ES-I3 (cell line): Measurements from ENCODE around the gene CEACAM8.

ENCODE experiments used
- H3K36me3 ChIP-seq: 2 replicates; pipeline ENCODE4 v1.6.1; 2013; ENCODE audit warnings: mild to moderate bottlenecking, low read length, control low read depth, moderate library complexity; ENCODE audit not compliant: insufficient read depth
- H3K4me1 ChIP-seq: 2 replicates; pipeline ENCODE4 v1.6.1; 2013; ENCODE audit warnings: mild to moderate bottlenecking, control low read depth, low read length; ENCODE audit not compliant: insufficient read depth
- H3K9ac ChIP-seq: 2 replicates; pipeline ENCODE4 v1.6.1; 2013; ENCODE audit warnings: low read depth, mild to moderate bottlenecking, low read length, moderate library complexity
- H3K9me3 ChIP-seq: 2 replicates; pipeline ENCODE4 v1.6.1; 2013; ENCODE audit warnings: mild to moderate bottlenecking, low read length, moderate library complexity; ENCODE audit not compliant: control insufficient read depth, insufficient read depth

Gene CEACAM8

DNA sequence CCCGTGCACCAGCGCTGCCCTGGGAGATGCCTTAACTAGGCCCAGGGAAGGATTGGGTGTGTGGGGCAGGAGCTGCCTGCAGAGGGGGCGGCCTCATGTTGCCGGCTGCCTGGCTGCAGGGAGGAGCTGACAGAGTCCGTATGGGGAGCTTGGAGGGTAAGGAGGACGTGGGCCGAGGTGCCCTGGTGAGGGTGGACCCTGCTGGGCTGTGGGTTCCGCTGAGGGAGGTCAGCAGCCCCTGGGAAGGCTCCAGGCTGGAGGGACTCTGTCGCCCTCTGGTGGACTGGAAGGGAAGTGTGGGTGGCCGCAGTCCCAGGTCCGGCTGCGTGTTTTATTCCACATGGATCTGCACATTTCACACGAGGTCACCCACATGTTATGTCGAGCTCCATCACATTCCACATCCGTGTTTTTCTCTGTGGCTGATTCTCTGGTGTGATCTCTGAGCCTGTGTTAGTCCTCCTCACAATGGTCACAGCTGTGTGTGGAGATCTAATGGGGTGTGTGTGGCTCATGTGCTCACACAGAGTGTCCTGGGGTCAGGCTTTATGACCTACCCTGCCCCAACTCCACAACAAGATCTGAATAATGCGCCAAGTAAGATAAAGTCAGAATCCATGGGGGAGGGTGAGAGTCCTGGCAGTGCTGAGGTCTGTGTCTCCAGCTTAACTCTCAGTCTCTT lies 1.8 kb upstream of the CEACAM8 start:
- Histone ChIP-seq H3K36me3 (no peaks in the 10 kb centered on the region), H3K9ac (no peak overlapping the region), H3K9me3 (no peaks in the 10 kb centered on the region), H3K4me1 (no peaks in the 10 kb centered on the region)

DNA sequence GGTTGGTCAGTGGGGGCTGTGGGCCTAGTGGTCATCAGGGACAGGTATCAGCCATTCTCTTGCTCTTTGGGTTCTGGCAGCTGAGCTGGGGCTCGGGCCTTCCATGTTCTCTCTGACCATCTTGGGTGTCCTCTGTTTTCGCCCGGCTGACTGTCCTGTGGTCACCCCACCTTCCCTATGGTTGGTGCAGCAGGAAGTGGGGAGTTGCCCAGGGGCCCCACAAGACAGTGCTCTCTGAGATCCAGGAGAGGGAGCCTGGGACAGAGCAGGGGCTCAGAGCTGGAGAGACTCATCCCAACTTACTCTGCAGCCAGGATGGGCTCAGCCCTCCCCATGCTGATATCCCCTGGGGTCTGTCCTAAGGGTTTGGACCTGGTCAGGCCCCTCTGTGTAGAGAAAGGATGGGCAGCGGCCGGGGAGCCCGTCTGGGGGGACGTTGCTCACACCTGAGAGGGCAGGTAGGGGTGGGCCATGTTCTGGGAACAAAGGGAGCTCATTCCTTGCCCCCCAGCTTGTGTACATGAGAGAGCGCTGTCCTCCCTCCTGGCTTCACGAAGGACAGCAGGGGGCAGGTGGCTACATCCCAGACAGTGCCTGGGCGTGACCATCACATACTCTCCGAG lies 937 bp upstream of the CEACAM8 start:
- H3K9ac ChIP-seq, result no peak overlapping the region

DNA sequence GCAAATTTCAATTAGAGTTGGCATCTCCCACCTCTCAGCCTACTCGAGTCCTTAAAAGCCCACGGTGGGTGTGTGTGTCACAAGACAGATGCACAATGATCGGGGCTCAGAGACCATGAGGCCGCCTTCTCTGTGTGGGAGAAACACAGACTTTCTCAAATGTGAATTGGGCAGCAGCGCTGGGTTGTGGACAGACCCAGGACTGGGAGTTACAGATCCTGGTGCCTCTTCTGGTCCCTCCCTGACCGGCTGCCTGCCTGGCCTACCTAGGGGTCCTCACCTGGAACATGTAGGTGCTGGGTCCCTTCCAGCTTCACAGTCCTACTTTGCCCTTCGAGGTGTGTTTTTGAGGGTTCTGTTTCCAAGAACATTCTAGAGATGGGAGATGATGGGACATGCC lies 4.9 kb downstream of the CEACAM8 start:
- Histone ChIP-seq H3K9me3 (no peaks in the 10 kb centered on the region), H3K9ac (no peak overlapping the region), H3K36me3 (no peaks in the 10 kb centered on the region), H3K4me1 (no peaks in the 10 kb centered on the region)

More for the DNA sequence above, 937 bp upstream of the CEACAM8 start:
- Histone ChIP-seq H3K9me3 (no peaks in the 10 kb centered on the region), H3K4me1 (no peaks in the 10 kb centered on the region), H3K36me3 (no peaks in the 10 kb centered on the region)

DNA sequence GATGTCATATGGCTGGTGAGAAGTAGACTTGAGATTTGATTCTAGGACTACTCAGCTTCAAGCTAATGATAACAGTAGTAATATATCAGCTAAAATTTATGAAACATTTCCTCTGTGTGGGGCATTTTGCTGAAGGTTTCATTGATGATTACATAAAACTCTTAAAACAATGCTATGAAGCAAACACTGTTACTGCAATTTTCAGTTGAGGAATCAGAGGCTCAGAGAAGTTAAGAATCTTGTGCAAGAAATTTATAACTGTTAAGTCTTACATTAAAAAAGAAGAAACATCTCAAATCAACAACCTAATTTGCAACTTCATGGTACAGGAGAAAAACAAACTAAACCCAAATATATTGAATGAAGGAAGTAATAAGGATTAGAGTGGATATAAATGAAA lies 10.3 kb downstream of the CEACAM8 start:
- H3K36me3 ChIP-seq, result no peaks in the 10 kb centered on the region
- H3K4me1 ChIP-seq, result no peaks in the 10 kb centered on the region
- no peaks in the 10 kb centered on the region for H3K9me3 ChIP-seq
- no peak overlapping the region for H3K9ac ChIP-seq

DNA sequence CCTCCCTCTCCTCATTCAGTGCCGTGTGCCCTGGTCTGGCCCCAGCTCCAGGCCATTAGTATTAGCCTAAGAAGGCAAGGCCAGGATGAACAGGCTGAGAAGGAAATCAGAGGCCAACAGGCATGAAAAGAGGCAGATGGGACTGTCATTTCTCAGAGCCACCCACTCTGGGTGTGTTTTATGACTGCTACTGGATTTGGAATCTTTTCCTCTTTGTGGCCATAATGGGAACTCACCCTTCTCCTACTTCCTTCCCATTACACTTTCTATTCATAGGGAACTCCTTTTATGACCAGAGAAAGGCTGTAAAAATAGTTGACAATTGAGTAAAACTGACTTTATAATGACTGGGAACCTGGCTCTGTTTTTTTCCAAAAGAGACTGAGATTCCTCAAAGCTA lies 17.7 kb downstream of the CEACAM8 start:
- Histone ChIP-seq H3K9me3 (no peaks in the 10 kb centered on the region), H3K9ac (no peak overlapping the region), H3K36me3 (no peaks in the 10 kb centered on the region), H3K4me1 (0 out of 2 replicates have a peak, but pooled peaks cover 3% of the 10 kb centered on the region)

DNA sequence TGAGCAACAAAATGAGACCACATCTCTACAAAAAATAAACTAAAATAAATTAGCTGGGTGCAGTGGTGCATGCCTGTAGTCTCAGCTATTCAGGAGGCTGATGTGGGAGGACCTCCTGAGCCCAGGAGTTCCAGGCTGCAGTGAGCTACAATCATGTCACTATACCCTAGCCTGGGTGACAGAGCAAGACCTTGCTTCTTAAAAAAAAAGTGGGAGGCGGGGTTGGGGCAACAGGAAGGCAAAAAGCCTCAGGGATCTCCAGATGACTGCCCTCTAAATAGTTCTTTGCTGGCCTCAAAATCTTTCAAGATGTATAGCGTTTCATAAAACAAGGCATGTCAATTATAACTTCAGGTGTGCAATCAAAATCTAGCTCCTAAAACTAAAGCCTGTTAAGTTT lies 18.5 kb downstream of the CEACAM8 start:
- 0 out of 2 replicates have a peak, but pooled peaks cover 3% of the 10 kb centered on the region for H3K4me1 ChIP-seq
- no peaks in the 10 kb centered on the region for H3K36me3 ChIP-seq
- H3K9ac ChIP-seq, result no peak overlapping the region
- no peaks in the 10 kb centered on the region for H3K9me3 ChIP-seq

DNA sequence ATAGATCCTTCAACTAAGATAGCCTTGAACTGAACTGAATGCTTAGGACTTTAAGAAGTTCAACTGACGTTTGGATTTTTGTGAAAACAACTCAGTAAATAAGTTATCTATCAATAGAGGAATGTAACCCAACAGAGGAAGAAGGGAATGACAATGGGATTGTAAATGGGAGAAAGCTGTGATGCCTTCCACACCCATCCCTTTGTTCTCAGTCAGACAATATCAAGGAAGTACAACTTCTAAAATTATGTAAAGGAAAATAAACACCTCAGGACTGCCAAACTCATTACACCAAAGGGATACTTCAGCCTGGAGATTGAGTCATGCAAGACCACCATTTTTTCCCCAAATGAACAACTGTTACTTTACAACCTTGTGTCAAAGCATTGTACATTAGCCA lies 21.1 kb downstream of the CEACAM8 start:
- Histone ChIP-seq H3K9me3 (no peaks in the 10 kb centered on the region), H3K36me3 (no peaks in the 10 kb centered on the region), H3K9ac (no peak overlapping the region), H3K4me1 (0 out of 2 replicates have a peak, but pooled peaks cover 3% of the 10 kb centered on the region)

DNA sequence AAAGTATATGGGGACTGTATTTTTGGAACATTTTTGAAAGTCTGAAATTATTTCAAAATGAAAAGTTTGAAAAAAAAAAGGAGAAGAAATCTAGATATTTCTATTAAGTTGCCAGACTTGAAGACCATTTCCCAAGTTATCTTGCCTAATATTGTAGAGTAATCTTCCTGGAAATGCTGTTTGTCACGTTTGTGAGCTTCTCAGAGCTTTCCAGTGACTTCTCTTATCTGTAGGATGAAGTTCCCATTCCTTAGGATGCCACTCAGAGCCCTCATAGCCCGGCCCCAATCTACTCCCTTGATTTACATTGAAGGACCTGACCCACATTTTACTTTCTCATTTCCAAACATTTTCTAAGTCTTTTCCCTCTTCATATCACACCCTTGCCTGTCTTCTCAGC lies 23.6 kb downstream of the CEACAM8 start:
- H3K36me3 ChIP-seq, result no peaks in the 10 kb centered on the region
- H3K4me1 ChIP-seq, result 0 out of 2 replicates have a peak, but pooled peaks cover 3% of the 10 kb centered on the region
- no peaks in the 10 kb centered on the region for H3K9me3 ChIP-seq
- H3K9ac ChIP-seq, result no peak overlapping the region

DNA sequence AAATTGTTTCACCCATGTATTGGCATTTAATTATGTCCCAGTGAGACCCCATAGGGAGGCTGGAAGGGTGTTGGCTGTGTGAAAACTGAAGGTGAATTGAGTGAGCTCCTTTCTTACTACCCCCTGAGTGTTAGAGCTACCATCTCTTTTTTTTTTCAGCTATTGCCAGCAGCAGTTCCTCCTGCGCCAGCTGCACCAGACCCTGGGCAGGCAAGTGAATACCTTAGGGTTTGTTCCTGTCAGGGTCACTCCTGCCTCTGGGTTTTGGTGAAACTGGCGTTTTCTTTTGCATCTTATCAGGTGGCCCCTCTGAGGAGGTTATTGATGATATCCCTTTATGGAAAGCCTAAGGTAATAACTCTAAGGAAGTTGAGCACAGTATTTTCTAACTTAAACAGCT lies 25.5 kb downstream of the CEACAM8 start:
- H3K36me3 ChIP-seq, result no peaks in the 10 kb centered on the region
- no peak overlapping the region for H3K9ac ChIP-seq
- H3K4me1 ChIP-seq, result 0 out of 2 replicates have a peak, but pooled peaks cover 3% of the 10 kb centered on the region
- no peaks in the 10 kb centered on the region for H3K9me3 ChIP-seq

DNA sequence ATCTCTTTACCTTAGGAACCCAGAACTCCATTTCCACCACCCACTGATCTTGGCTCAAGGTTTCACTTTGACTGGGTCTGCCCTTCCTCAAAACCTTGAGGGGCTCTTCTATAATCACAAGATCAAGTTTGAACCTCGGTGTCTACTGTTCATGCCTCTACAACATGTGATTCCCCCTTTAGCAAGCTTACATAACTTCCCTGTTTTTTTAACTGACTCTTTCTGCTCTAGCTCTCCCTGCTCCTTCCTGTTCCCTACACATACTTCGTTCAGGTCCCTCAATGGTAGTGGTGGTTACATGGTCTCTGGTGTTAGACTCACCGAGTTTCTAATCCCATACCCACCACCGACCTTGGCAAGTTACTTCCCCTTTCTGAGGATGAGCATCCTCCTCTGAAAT lies 26.7 kb downstream of the CEACAM8 start:
- Histone ChIP-seq H3K9ac (no peak overlapping the region), H3K36me3 (no peaks in the 10 kb centered on the region), H3K4me1 (no peaks in the 10 kb centered on the region), H3K9me3 (no peaks in the 10 kb centered on the region)

DNA sequence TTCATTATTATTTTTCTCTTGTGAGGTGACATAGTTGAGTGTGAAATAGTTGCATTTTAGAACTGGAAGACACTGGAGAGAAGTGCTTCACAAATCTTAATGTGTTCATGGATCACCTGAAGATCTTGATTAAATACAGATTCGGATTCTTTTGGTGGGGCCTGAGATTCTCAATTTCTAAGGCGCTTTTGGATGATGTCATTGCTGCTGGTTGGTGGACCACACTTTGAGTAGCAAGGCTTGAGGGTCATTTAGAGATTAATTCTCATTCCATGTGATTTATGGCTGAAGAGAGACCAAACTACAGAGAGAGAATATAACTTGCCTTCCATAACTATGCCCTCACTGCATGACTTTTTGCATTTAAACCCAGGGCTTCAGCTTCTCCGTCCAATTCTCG lies 27.2 kb downstream of the CEACAM8 start:
- H3K9me3 ChIP-seq, result no peaks in the 10 kb centered on the region
- no peak overlapping the region for H3K9ac ChIP-seq
- H3K4me1 ChIP-seq, result no peaks in the 10 kb centered on the region

DNA sequence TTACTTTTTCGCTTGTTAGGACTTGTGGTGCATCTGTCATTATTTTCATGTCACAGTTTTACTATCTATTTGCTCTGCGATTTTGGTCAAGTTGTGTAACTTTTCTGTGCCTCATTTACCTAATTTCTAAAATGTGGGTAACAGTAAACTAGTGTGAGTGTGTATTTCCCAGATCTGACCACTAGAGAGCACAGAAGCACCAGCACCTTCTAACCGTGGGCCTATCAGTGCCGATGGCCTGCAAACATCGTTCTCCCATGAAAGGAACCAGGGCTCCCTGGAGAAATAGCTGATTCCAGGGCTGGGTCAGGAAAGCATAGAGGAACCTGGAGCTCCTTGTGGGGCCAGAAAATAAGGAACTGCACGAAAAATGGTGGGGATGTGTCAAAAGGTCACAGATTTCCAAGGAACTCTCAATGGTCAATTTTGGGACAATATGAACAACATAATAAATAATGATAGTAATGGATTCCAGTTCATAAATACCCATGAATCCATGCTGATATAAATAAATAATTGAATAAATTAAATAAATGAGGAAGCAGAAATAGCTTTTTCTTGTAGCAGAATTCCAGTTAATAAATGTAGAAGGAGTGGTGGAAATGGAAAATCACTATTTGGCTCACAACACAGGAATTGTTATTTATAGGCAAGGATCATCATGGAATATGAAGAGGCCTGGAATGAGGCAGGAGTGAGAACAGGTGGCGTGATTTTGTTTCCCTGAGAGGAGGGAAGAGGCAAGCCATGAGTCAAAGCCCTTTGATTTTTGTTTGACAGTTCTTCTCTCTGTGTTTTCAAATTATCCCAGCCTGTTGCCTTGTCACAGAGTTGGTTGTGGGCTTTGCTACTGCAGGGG lies 31.1 kb downstream of the CEACAM8 start:
- no peaks in the 10 kb centered on the region for H3K36me3 ChIP-seq
- peaks cover 17% of the 10 kb centered on the region for H3K4me1 ChIP-seq
- H3K9me3 ChIP-seq, result no peaks in the 10 kb centered on the region
- no peak overlapping the region for H3K9ac ChIP-seq

More for the DNA sequence above, 27.2 kb downstream of the CEACAM8 start:
- no peaks in the 10 kb centered on the region for H3K36me3 ChIP-seq

DNA sequence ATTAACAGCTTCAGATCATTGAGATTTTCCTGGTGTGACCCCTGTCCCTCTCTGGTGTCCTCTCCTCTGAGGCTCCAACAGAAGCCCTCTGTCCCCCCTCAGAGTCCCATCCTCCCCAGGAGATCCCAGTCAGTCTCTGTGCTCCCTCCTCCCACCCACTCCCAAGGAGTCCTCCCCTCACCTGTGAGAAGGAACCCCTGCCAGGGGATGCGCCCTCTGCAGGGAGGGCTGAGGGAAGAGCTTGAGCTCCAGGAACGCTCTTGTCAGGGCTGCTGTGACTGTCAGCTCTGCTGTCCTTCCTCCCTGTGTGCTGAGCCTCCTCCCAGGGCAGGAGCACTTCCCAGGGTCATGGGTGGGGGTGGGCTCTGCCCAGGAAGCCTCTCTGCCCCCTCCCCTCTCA lies 33.2 kb downstream of the CEACAM8 start:
- peaks cover 22% of the 10 kb centered on the region for H3K4me1 ChIP-seq
- no peaks in the 10 kb centered on the region for H3K36me3 ChIP-seq
- no peaks in the 10 kb centered on the region for H3K9me3 ChIP-seq
- no peak overlapping the region for H3K9ac ChIP-seq

DNA sequence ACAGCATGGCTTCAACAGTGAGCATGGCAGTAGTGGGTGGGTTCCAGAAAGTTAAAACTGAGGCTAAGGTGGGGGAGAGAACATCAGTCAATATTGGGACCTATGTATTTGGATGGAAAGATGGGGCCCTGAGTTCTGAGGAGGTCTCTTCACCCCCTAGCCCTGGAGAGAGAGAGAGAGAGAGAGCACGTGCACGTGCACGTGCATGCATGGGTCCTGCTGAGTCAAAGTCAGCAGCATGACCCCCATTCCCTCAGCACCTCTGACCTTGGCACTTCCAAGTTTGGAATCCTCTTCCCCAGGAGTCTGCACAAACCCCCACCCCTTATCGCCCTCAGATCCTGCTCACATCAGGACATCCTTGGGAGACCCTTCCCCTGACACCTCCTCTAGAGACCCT lies 34.0 kb downstream of the CEACAM8 start:
- Histone ChIP-seq H3K9ac (no peak overlapping the region), H3K9me3 (no peaks in the 10 kb centered on the region), H3K4me1 (peaks cover 24% of the 10 kb centered on the region), H3K36me3 (no peaks in the 10 kb centered on the region)
